B cell (primary cell): ENCODE measurements around the gene MALRD1. TPM values are rescaled to one million over a fixed set of nuclear protein-coding genes. Genes with fewer than 3 reads are reported as not detected.

Experiments used
- ATAC-seq: fragments of 200-7000 bp; cut with Tn5 transposase; one replicate; pipeline ENCODE4 v1.10.0; 2021; ENCODE audit warnings: low read depth, mild to moderate bottlenecking, moderate number of reproducible peaks, moderate library complexity
- CTCF ChIA-PET: fragments of 350-600 bp; sonication (Branson Sonifier 250); formaldehyde crosslinking; loops from one replicate; lab custom pipeline; 2021; ENCODE audit warnings: antibody characterized with exemption, inconsistent platforms; lab: Charles Lee
- POLR2A ChIA-PET: fragments of 350-600 bp; sonication (Branson Sonifier 250); formaldehyde crosslinking; loops from one replicate; lab custom pipeline; 2021; ENCODE audit warnings: antibody characterized with exemption; lab: Charles Lee
- DNase-seq: peaks from one replicate; pipeline ENCODE4 v3.0.0; 2013
- H2AFZ ChIP-seq: 2 replicates; pipeline ENCODE4 v1.6.1; 2012; ENCODE audit warnings: mild to moderate bottlenecking, low read depth, low read length; ENCODE audit not compliant: insufficient read depth, poor library complexity, severe bottlenecking
- H3K27ac ChIP-seq, 2 donors: 1 replicate in 1 of 2; 2 replicates in 1 of 2; pipeline ENCODE4 v1.5.1; 2012 to 2013; ENCODE audit warnings: low read length in 2 of 2, mild to moderate bottlenecking in 2 of 2, moderate library complexity in 1 of 2
- H3K27me3 ChIP-seq, 4 experiments: fragments of 200-600 bp in 1 of 4; sonication (generic) in 1 of 4; replicated peaks in 1 of 4; 1 replicate in 2 of 4; 2 replicates in 2 of 4; pipeline versions ENCODE4 v1.6.1 to v1.7.0; 2013 to 2016; ENCODE audit warnings: low read length in 3 of 4, mild to moderate bottlenecking in 2 of 4, mixed read lengths in 1 of 4, moderate library complexity in 1 of 4; ENCODE audit not compliant: insufficient read depth in 4 of 4, control insufficient read depth in 3 of 4; ENCODE audit errors: control extremely low read depth in 1 of 4
- H3K36me3 ChIP-seq, 2 experiments: replicated peaks in 1 of 2; 1 replicate in 1 of 2; 2 replicates in 1 of 2; pipeline versions ENCODE4 v1.6.1 to v1.7.1; 2013; ENCODE audit warnings: low read length in 1 of 2; ENCODE audit not compliant: insufficient read depth in 2 of 2, control insufficient read depth in 1 of 2; ENCODE audit errors: control extremely low read depth in 1 of 2, extremely low read depth in 1 of 2
- H3K4me1 ChIP-seq, 2 donors: fragments of 200-600 bp in 1 of 2; sonication (generic) in 1 of 2; 1 replicate in 1 of 2; 2 replicates in 1 of 2; pipeline versions ENCODE4 v1.5.1 to v1.6.1; 2013 to 2017; ENCODE audit warnings: low read length in 2 of 2; ENCODE audit not compliant: control insufficient read depth in 2 of 2, insufficient read depth in 2 of 2
- H3K4me2 ChIP-seq: replicated peaks from 2 replicates; pipeline ENCODE3; 2012; ENCODE audit warnings: mild to moderate bottlenecking, low read depth, low read length; ENCODE audit not compliant: poor library complexity, severe bottlenecking
- H3K4me3 ChIP-seq, 5 experiments: fragments of 200-600 bp in 1 of 5; sonication (generic) in 1 of 5; 1 replicate in 3 of 5; 2 replicates in 2 of 5; pipeline versions ENCODE4 v1.5.1 to v1.7.0; 2011 to 2016; ENCODE audit warnings: low read length in 4 of 5, mild to moderate bottlenecking in 4 of 5, low read depth in 2 of 5, control low read depth in 1 of 5, moderate library complexity in 1 of 5; ENCODE audit not compliant: insufficient read depth in 1 of 5; ENCODE audit errors: control extremely low read depth in 1 of 5, extremely low read depth in 1 of 5
- H3K79me2 ChIP-seq: fragments of 200-600 bp; sonication (generic); one replicate; pipeline ENCODE4 v1.6.0; 2016; ENCODE audit warnings: low read length; ENCODE audit not compliant: control insufficient read depth, insufficient read depth
- H3K9ac ChIP-seq: fragments of 200-600 bp; sonication (generic); 2 replicates; pipeline ENCODE4 v1.6.1; 2017; ENCODE audit warnings: mild to moderate bottlenecking, low read length, moderate library complexity
- H3K9me3 ChIP-seq, 3 donors: one replicate each; pipeline versions ENCODE4 v1.6.1 to v1.7.1; 2013; ENCODE audit warnings: low read length in 2 of 3; ENCODE audit not compliant: control insufficient read depth in 2 of 3, insufficient read depth in 1 of 3; ENCODE audit errors: control extremely low read depth in 1 of 3
- H4K20me1 ChIP-seq: 2 replicates; pipeline ENCODE4 v1.6.0; 2012; ENCODE audit warnings: mild to moderate bottlenecking, low read length; ENCODE audit not compliant: insufficient read depth, control insufficient read depth, poor library complexity, severe bottlenecking
- H3K27ac Mint-ChIP-seq: one replicate; pipeline ENCODE4 v1.8.0; 2021; ENCODE audit warnings: mixed read lengths
- H3K27me3 Mint-ChIP-seq: one replicate; pipeline ENCODE4 v1.8.0; 2021; ENCODE audit warnings: mixed read lengths
- H3K4me1 Mint-ChIP-seq: one replicate; pipeline ENCODE4 v1.8.0; 2021; ENCODE audit warnings: mixed read lengths
- H3K4me3 Mint-ChIP-seq: one replicate; pipeline ENCODE4 v1.8.0; 2021; ENCODE audit warnings: mixed read lengths
- H3K9me3 Mint-ChIP-seq: one replicate; pipeline ENCODE4 v1.8.0; 2022; ENCODE audit warnings: mixed read lengths; ENCODE audit not compliant: insufficient read depth
- EZH2 ChIP-seq: IDR thresholded peaks from 2 replicates; pipeline ENCODE4 v1.6.1; 2012; ENCODE audit warnings: borderline replicate concordance, low read depth, mild to moderate bottlenecking, moderate library complexity, low read length; ENCODE audit not compliant: insufficient read depth, poor library complexity, severe bottlenecking
- WGBS: methylation state at CpG from one replicate; pipeline ENCODE4 v1.1.5; 2013; ENCODE audit warnings: missing lambda C conversion rate; ENCODE audit not compliant: insufficient coverage; 5-methylcytosine and 5-hydroxymethylcytosine counted together
- intact Hi-C: fragments of 100-400 bp; cut with micrococcal nuclease; formaldehyde crosslinking; loops from one replicate; pipeline ENCODE4 v1.10.0; 2022
- polyA plus RNA-seq: library from polyadenylated mRNA; depleted of rRNA; stranded (reverse); fragments of >200 nt; gene quantifications from 2 replicates; pipeline ENCODE4 v1.2.3, GENCODE V29; 2012
- total RNA-seq, 2 donors: library from RNA; stranded (reverse); fragments of 120-200 nt in 1 of 2; gene quantifications; 1 replicate in 1 of 2; 2 replicates in 1 of 2; pipeline versions ENCODE4 v1.2.3 to v1.2.4, GENCODE V29; 2013 to 2022
- TF ChIP-seq, protein P1 (sequence below): fragments of 200-600 bp; IDR thresholded peaks from one replicate; pipeline ENCODE4 v1.8.0; 2022; ENCODE audit warnings: antibody characterized with exemption, mild to moderate bottlenecking

MALRD1 gene
- total and polyA plus RNA-seq, 2 donors (not counting 1 experiment from before 2014, with no cell fraction given): not detected

DNA sequence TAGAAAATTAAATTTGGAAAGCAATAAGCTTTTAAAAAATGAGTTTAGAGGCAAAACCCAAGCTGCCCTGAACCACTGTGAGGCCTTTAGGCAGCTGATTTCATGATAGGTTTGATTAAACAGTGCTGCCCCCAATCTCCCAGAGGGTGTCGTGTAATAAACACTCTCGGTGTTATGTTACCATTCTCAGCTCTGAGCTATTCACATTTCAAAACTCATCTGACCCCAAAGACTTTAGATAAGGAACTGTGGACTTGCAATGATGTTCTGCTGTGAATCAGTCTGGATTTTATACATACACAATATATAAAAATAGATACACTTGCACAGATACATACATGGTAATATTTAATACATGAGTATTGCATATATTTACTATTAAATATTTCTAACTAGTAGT lies 120.4 kb downstream of the MALRD1 start:
- ATAC-seq (no peak), DNase-seq (no peak)
- WGBS: no CpG with 5 or more reads among the region's 2 CpGs
- no peaks in the 10 kb centered on the region for H3K79me2 ChIP-seq
- no peak overlapping the region for H3K27ac ChIP-seq
- no peaks in the 10 kb centered on the region for H4K20me1 ChIP-seq
- ChIA-PET CTCF (no interaction called here), POLR2A (no interaction called here)
- H3K4me3 ChIP-seq: no peak overlapping the region
- Mint-ChIP-seq H3K4me3 (no peak overlapping the region), H3K4me1 (no peaks in the 10 kb centered on the region), H3K27ac (no peak overlapping the region), H3K9me3 (peaks cover 3% of the 10 kb centered on the region), H3K27me3 (no peaks in the 10 kb centered on the region)
- TF ChIP-seq, protein P1, sequence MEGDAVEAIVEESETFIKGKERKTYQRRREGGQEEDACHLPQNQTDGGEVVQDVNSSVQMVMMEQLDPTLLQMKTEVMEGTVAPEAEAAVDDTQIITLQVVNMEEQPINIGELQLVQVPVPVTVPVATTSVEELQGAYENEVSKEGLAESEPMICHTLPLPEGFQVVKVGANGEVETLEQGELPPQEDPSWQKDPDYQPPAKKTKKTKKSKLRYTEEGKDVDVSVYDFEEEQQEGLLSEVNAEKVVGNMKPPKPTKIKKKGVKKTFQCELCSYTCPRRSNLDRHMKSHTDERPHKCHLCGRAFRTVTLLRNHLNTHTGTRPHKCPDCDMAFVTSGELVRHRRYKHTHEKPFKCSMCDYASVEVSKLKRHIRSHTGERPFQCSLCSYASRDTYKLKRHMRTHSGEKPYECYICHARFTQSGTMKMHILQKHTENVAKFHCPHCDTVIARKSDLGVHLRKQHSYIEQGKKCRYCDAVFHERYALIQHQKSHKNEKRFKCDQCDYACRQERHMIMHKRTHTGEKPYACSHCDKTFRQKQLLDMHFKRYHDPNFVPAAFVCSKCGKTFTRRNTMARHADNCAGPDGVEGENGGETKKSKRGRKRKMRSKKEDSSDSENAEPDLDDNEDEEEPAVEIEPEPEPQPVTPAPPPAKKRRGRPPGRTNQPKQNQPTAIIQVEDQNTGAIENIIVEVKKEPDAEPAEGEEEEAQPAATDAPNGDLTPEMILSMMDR: no peak
- no peak for TF ChIP-seq EZH2
- no peaks in the 10 kb centered on the region for H3K36me3 ChIP-seq
- H3K9me3 ChIP-seq: no peaks in the 10 kb centered on the region
- H3K4me2 ChIP-seq: no peak overlapping the region
- no peak overlapping the region for H2AFZ ChIP-seq
- H3K9ac ChIP-seq: no peak overlapping the region
- intact Hi-C loops: no loop called here
- H3K4me1 ChIP-seq: no peaks in the 10 kb centered on the region
- H3K27me3 ChIP-seq: no peaks in the 10 kb centered on the region

GRCh38 chr10:19169684-19170083 lies 121.1 kb downstream of the MALRD1 start:
- H3K27me3 Mint-ChIP-seq: no peaks in the 10 kb centered on the region
- POLR2A ChIA-PET: no interaction called here
- H3K4me2 ChIP-seq: no peak overlapping the region
- CTCF ChIA-PET: no interaction called here
- no peaks in the 10 kb centered on the region for H3K27me3 ChIP-seq
- DNase-seq (no peak), ATAC-seq (no peak)
- no peak overlapping the region for H3K27ac ChIP-seq
- H2AFZ ChIP-seq: no peak overlapping the region
- no peak for TF ChIP-seq EZH2
- TF ChIP-seq, protein P1: no peak
- H3K4me3 ChIP-seq: no peak overlapping the region
- no peaks in the 10 kb centered on the region for H3K4me1 ChIP-seq
- H3K4me1 Mint-ChIP-seq: no peaks in the 10 kb centered on the region
- no peaks in the 10 kb centered on the region for H3K9me3 ChIP-seq
- H4K20me1 ChIP-seq: no peaks in the 10 kb centered on the region
- intact Hi-C loops: no loop called here
- H3K27ac Mint-ChIP-seq: no peak overlapping the region
- H3K9me3 Mint-ChIP-seq: peaks cover 3% of the 10 kb centered on the region
- no peaks in the 10 kb centered on the region for H3K79me2 ChIP-seq
- no peak overlapping the region for H3K9ac ChIP-seq
- WGBS: no CpG with 5 or more reads among the region's 2 CpGs
- H3K36me3 ChIP-seq: no peaks in the 10 kb centered on the region
- no peak overlapping the region for H3K4me3 Mint-ChIP-seq
